K562 (cell line): Measurements from ENCODE around the gene LRRC61. TPM values are rescaled to one million over a fixed set of nuclear protein-coding genes. Genes with fewer than 3 reads are reported as not detected.

Source experiments
- ARID4B ChIP-seq: sonication (generic); formaldehyde crosslinking; IDR thresholded peaks from 2 replicates; pipeline ENCODE4 v1.8.0; 2022; ENCODE audit warnings: mild to moderate bottlenecking, missing genetic modification reagents
- CHD1 ChIP-seq: fragments of 200-600 bp; sonication (generic); IDR thresholded peaks from one replicate; pipeline ENCODE4 v1.6.1; 2012; ENCODE audit warnings: mild to moderate bottlenecking, moderate library complexity, low read length, inconsistent platforms
- DACH1 ChIP-seq: fragments of 450-650 bp; IDR thresholded peaks from 2 replicates; pipeline ENCODE4 v1.6.1; 2018; ENCODE audit not compliant: partially characterized antibody
- E2F5 ChIP-seq: sonication (generic); formaldehyde crosslinking; IDR thresholded peaks from 2 replicates; pipeline ENCODE4 v1.8.0; 2022; ENCODE audit warnings: mild to moderate bottlenecking, missing genetic modification reagents
- ESRRB ChIP-seq: fragments of 250-450 bp; sonication (Bioruptor Pico); IDR thresholded peaks from 2 replicates; pipeline ENCODE4 v1.5.0; 2020; ENCODE audit warnings: mild to moderate bottlenecking, moderate library complexity, borderline replicate concordance
- FUS ChIP-seq: fragments of 200-400 bp; formaldehyde crosslinking; optimal IDR thresholded peaks from 2 replicates; pipeline ENCODE3; 2017; ENCODE audit warnings: low read depth, low read length
- IFI16 ChIP-seq: fragments of 250-450 bp; sonication (Bioruptor Pico); IDR thresholded peaks from 2 replicates; pipeline ENCODE4 v2.1.2; 2022; ENCODE audit warnings: mild to moderate bottlenecking, inconsistent platforms
- RERE ChIP-seq: sonication (generic); formaldehyde crosslinking; IDR thresholded peaks from 2 replicates; pipeline ENCODE4 v1.8.0; 2023; ENCODE audit warnings: missing genetic modification reagents, mild to moderate bottlenecking, borderline replicate concordance
- SMAD3 ChIP-seq: fragments of 450-650 bp; formaldehyde crosslinking; conservative IDR thresholded peaks from 2 replicates; pipeline ENCODE4 v1.4.0; 2020; ENCODE audit warnings: mild to moderate bottlenecking
- SPI1 ChIP-seq: IDR thresholded peaks from 2 replicates; pipeline ENCODE4 v1.6.1; 2011; ENCODE audit warnings: low read depth, low read length, control low read depth, borderline replicate concordance
- SREBF1 ChIP-seq: fragments of 150-350 bp; IDR thresholded peaks from 2 replicates; pipeline ENCODE4 v1.6.1; 2014; ENCODE audit warnings: antibody characterized with exemption, low read depth, low read length, borderline replicate concordance
- STAG1 ChIP-seq: sonication (generic); formaldehyde crosslinking; IDR thresholded peaks from 2 replicates; pipeline ENCODE4 v1.5.0; 2020; ENCODE audit warnings: missing genetic modification reagents, borderline replicate concordance
- TAF7 ChIP-seq: fragments of 450-650 bp; IDR thresholded peaks from 2 replicates; pipeline ENCODE4 v1.6.1; 2016; ENCODE audit warnings: missing genetic modification characterization, missing compliant biosample characterization
- ZFPM2 ChIP-seq: fragments of 250-450 bp; sonication (Bioruptor Pico); IDR thresholded peaks from 2 replicates; pipeline ENCODE4 v1.5.1; 2022; ENCODE audit warnings: mild to moderate bottlenecking
- ZNF766 ChIP-seq: fragments of 200-800 bp; sonication (Bioruptor generic); conservative IDR thresholded peaks from 2 replicates; pipeline ENCODE4 v1.6.1; 2016; ENCODE audit warnings: missing genetic modification characterization, missing compliant biosample characterization
- polyA plus RNA-seq, 8 experiments: library from polyadenylated mRNA; depleted of rRNA in 4 of 8; stranded (reverse) in 5 of 8; unstranded in 3 of 8; fragments of >200 nt; fragmentation: Nextera tagmentation in 2 of 8; fragmentation: Illumina TruSeq in 1 of 8; extraction: Ambion mirVana in 2 of 8; extraction: Trizol in 1 of 8; gene quantifications; 2 replicates each; pipeline versions ENCODE4 v1.2.1 to v1.2.3, GENCODE V29; 2011 to 2014; ENCODE audit warnings: inconsistent platforms in 1 of 8, missing spikeins in 1 of 8
- total RNA-seq, 7 experiments: library from RNA; depleted of rRNA in 6 of 7; stranded (reverse); fragments of >200 nt in 6 of 7; fragmentation: Illumina TruSeq in 2 of 7; extraction: Trizol in 2 of 7; gene quantifications; 2 replicates each; pipeline versions ENCODE4 v1.2.1 to v1.2.3, GENCODE V29; 2011 to 2021; ENCODE audit warnings: low replicate concordance in 1 of 7

The LRRC61 gene
- total and polyA plus RNA-seq, 9 of the 15 experiments (the other 6 are each of a cell fraction or from before 2014, with no cell fraction given): 1.3 to 55.2 (median 35.2) TPM

GRCh38 chr7:150378115-150378852, 55.1 kb downstream of the LRRC61 start (continued):
- no peak for TF ChIP-seq TAF7 (tag)
- TF ChIP-seq DACH1: peak; percentile 88
- no peak for TF ChIP-seq E2F5 (CRISPR knock-in tag)
- no peak for TF ChIP-seq SPI1
- TF ChIP-seq STAG1: no peak
- TF ChIP-seq SREBF1: no peak
- no peak for TF ChIP-seq FUS
- 0 out of 2 replicates have a peak, but pooled peaks have one; percentile 31 for TF ChIP-seq SMAD3
- TF ChIP-seq RERE (CRISPR knock-in tag): no peak
- TF ChIP-seq ZNF766 (CRISPR knock-in tag): peak; percentile 70
- no peak for TF ChIP-seq IFI16
- no peak for TF ChIP-seq ZFPM2 (CRISPR knock-in tag)
- TF ChIP-seq ESRRB (CRISPR knock-in tag): no peak
- no peak for TF ChIP-seq ARID4B
- peak; percentile 88 for TF ChIP-seq CHD1
